GM18861 (cell line): ENCODE results near the gene DYSF.

Source experiments
- ATAC-seq: cut with Tn5 transposase; IDR thresholded peaks from one replicate; pipeline ENCODE4 v1.9.1; 2021; ENCODE audit not compliant: unreplicated experiment

The DYSF gene

DNA sequence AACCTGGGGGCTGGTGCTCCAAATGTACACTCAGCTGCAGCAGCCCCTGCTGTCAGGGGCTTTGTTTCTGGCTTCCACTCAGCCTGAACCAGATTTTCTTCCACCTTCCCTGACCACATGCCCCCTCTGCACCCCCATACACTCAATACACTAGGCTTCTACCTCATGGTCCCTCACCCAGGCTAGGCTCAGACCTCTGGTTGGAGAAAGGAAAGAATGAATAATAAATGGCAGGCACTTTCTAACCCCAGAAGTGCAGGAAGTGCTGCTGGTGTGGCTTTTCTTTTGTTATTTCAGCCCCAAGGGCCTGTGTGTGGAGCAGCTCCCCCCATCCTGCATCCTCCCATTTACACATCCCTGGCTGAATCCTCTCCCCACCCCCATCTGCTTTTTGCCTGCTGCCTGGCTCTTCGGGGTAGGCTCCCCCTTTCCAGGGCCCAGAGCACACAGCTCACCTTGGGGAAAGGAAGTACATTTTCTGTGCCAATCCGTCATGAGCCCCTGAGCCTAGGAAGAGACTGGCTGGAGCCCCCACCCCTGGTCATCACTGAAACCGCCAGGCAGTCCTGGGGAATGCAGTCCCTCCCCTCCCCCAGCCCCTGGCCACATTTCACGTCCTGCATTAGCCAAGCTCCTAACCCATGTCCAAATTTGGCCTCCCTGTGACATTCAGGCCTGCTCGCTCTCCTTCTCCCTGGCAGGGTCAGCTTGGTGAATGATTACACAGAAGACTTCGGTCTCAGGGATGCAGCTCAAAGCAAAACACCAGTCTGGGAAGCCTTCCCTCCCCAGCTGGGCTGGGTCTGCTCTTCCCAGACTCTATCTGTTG, 2.6 kb downstream of the DYSF start:
- ATAC-seq: no peak

DNA sequence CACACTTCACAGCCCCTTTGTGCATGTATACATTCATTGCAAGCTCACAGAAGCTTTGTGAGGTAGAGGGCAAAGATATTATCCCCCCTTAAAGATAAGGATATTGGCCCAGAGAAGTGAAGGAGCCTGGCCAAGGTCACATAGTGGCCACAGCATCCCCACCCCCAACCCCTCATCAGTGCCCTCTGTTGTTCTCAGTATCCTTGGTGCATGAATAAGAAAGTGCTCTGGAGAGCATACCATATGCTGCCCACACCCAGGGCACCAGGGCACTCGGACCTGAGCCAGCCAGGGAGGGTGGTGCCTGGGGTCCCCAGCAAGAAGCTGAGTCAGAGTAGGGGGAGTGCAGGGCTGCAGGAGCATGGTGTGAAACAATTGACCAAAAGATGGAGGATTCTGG, 3.3 kb downstream of the DYSF start:
- no peak for ATAC-seq

DNA sequence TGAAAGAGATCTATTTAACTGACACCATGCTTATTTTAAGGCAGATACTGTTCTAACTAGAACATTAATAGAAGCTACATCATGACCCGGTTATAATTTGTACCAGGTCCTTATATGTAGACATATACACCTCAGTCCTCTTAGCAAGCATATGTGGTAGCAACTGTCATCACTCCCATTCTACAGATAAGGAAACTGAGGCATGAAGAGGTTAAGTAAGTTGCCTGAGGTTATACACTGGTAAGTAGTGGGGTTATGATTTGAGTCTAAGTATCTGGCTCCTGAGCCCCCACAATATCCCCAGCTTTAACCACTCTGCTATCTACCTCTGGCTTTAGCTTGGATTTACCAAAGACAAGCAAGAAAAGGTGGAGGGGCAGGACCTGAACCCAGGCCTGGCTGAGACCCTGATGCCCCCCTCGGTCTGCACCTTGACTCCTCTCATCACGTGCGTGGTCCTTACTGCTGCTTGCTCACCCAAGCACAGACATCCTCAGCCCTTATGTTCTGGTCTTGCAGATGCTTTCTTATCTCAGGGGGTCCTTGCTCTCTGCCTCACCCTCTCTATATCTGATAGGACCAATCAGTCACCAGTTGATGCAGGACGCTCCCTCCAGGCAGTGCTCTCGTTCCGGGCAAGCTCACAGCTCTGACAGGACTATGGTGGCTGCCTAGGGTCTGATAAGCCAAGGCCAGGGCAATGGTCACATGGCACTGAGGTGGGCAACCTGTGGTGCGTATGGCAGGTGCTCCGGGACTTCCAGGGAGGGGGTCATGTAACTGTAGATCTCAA, 4.0 kb downstream of the DYSF start:
- no peak for ATAC-seq

DNA sequence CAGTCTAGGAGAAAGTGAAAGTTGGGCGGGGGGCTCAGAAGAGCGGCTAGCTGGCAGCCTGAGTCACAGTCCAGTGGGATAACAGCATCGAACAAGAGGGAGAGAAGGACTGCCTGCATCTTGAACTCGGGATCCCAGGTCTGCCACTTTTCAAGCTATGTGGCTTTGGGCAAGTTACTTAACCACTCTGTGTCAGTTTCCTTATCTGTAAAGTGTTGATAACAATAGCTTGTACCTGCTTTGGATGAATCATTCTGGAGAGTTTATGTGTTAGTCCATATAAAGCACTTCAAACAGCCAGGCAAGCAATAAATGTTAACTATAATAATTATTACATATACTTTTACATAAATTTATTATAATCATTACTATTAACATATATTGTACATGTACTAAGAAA, 4.6 kb downstream of the DYSF start:
- no peak for ATAC-seq

- ATAC-seq: no peak
Measured at GRCh38 chr2:71458413-71459083, 5.2 kb downstream of the DYSF start.

DNA sequence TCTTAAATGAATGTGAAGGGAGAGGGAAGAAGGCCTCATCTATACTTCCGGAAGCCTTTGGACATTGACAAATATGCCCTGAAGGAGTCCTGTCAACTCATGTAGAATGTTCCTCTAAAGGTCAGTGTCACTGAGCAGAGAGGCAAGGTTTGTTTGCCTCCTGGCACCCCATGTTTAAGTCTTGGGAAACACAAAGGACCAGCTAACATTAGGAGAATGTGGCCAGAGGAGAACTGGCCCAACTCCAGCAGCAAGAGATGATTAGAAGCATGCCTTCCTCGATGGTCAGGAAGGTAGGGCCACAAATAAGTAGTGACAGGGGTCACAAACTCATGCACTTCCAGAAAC, 5.7 kb downstream of the DYSF start:
- no peak for ATAC-seq

- no peak for ATAC-seq
Measured at GRCh38 chr2:71460056-71460455, 6.7 kb downstream of the DYSF start.

DNA sequence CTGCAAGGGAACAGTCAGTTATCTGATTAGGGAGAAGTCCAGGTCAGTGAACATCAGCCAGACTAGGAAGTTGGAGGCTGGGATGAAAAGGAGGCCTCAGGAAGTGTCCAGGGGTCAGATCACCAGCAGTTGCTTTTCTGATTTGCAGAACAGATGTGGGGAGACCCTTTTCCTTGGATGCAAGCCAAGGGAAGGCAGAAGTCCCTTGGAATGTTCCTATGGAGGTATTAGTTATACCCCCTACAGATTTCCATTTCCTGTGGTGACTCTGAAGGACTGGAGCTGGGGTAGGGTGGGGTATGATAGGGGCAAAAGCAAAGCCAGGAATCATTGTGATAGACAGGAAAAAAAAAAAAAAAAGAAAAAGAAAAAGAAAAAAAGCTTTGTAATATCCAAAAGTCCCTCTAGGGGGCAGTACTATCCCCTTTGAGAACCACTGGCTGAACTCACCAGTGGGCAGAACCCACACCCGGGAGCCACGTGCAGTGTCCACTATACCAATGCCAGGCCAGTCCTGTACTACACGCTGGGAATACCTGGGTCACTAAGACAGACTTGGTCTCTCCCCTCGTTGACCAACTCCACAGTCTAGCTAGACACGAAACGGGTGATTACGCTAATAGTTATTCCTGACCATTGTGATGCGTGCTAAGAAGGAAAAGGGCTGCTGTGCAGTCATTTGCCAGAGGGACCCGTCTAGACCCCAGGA, 7.4 kb downstream of the DYSF start:
- no peak for ATAC-seq

GRCh38 chr2:71461304-71461671, 7.9 kb downstream of the DYSF start:
- no peak for ATAC-seq

DNA sequence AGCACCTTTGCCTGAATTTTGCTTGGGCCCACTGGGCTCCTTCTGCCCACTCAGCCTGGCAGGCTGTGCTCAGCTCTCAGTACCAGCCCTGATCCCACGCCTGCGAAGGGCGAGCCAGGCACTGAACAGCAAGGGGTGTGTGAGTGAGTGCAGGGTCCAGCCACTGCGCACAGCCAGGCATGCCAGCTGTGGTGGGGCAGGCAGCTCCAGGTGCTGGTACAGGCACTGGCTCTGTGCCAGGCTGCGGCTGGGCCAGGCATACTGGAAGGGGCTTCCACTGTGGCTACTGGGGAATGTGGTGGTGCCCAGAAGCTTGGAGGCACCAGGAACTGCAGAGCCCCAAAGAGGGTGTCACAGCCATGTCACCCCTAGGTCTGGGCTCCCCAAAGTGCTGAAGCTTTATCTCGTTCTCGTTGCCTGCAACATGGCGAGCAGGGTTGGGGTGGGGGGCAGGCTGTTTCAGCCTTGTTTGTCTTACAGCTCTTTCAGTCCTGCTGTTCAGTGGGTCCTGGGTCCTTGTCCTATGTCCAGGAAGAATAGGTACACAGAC, 8.8 kb downstream of the DYSF start:
- no peak for ATAC-seq

GRCh38 chr2:71462641-71463341, 9.4 kb downstream of the DYSF start:
- no peak for ATAC-seq

GRCh38 chr2:71463342-71463654, 9.9 kb downstream of the DYSF start:
- ATAC-seq: no peak

GRCh38 chr2:71464389-71464788, 11.0 kb downstream of the DYSF start:
- no peak for ATAC-seq

DNA sequence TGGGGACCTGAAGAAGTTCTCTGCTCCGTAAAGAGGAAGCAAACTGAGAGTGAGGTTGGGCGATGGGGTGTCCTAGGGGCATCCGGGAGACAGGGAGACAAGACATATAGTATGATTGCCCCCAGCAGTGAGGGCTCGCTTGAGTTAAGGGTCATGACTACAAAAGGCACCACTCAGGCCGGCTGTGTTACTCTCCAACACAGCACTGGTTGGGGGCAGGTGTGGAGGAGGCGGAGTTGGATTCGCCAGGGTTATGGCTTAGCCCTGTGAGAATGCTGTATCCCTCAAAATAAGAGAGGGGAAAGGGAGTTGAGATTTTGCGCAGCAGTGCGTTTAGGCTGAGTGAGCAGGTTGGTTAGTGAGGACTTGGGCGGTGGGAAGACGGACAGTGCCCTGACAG, 12.0 kb downstream of the DYSF start:
- no peak for ATAC-seq

GRCh38 chr2:71465961-71466300, 12.6 kb downstream of the DYSF start:
- ATAC-seq: no peak

GRCh38 chr2:71466301-71467179, 13.2 kb downstream of the DYSF start:
- no peak for ATAC-seq

- no peak for ATAC-seq
Measured at GRCh38 chr2:71467180-71467815, 13.9 kb downstream of the DYSF start.

GRCh38 chr2:71468279-71469015, 15.1 kb downstream of the DYSF start:
- no peak for ATAC-seq
